Prostate gland (tissue), 2 donors: Measurements from ENCODE around the gene TEF. TPM values are rescaled to one million over a fixed set of nuclear protein-coding genes. Genes with fewer than 3 reads are reported as not detected.

Source experiments
- DNase-seq: peaks from one replicate; pipeline ENCODE4 v3.0.0-alpha.2; 2019; ENCODE audit warnings: low spot score
- H3K27ac ChIP-seq, 2 donors: fragments of 200-600 bp; sonication (generic); 2 replicates each; pipeline ENCODE4 v1.5.1; 2017 to 2019
- H3K27me3 ChIP-seq: fragments of 200-600 bp; sonication (generic); replicated peaks from 2 replicates; pipeline ENCODE4 v1.5.1; 2019; ENCODE audit not compliant: insufficient read depth
- H3K36me3 ChIP-seq, 2 donors: fragments of 200-600 bp; sonication (generic); 1 replicate in 1 of 2; 2 replicates in 1 of 2; pipeline versions ENCODE4 v1.5.1 to v1.8.1; 2017 to 2019
- H3K4me1 ChIP-seq: fragments of 200-600 bp; sonication (generic); replicated peaks from 2 replicates; pipeline ENCODE4 v1.5.1; 2019
- H3K4me3 ChIP-seq, 2 donors: fragments of 200-600 bp; sonication (generic); 2 replicates each; pipeline ENCODE4 v1.5.1; 2017 to 2019
- H3K9me3 ChIP-seq: fragments of 200-600 bp; sonication (generic); 2 replicates; pipeline ENCODE4 v1.5.1; 2017
- CTCF ChIP-seq, 4 experiments: fragments of 200-600 bp in 2 of 4; fragments of 450-650 bp in 2 of 4; sonication (generic) in 2 of 4; IDR thresholded peaks; 1 replicate in 3 of 4; 2 replicates in 1 of 4; pipeline ENCODE4 v1.5.1; 2016 to 2019; ENCODE audit warnings: antibody characterized with exemption in 4 of 4, mild to moderate bottlenecking in 2 of 4, moderate library complexity in 2 of 4
- POLR2A ChIP-seq: fragments of 450-650 bp; IDR thresholded peaks from one replicate; pipeline ENCODE4 v1.6.1; 2016; ENCODE audit warnings: antibody characterized with exemption, mild to moderate bottlenecking
- POLR2AphosphoS5 ChIP-seq: sonication (generic); formaldehyde crosslinking; IDR thresholded peaks from one replicate; pipeline ENCODE4 v1.6.1; 2017; ENCODE audit warnings: antibody characterized with exemption
- WGBS: methylation state at CpG from one replicate; pipeline ENCODE4 v1.1.5; 2018; 5-methylcytosine and 5-hydroxymethylcytosine counted together
- intact Hi-C: fragments of 100-400 bp; cut with DNase I; formaldehyde crosslinking; loops from one replicate; pipeline ENCODE4 v1.14.2; 2022
- total RNA-seq, 2 donors: library from RNA; depleted of rRNA; stranded (reverse); fragments of >200 nt; gene quantifications; one replicate each; pipeline ENCODE4 v1.1.0, GENCODE V29; 2016

The TEF gene
- total RNA-seq, 2 donors from 2014 or later, result 26.2 to 51.7 TPM

GRCh38 chr22:41367039-41367679 lies 14.6 kb upstream of the TEF start:
- no peaks in the 10 kb centered on the region for H3K36me3 ChIP-seq
- H3K27ac ChIP-seq, result peak overlapping the region; percentile 67 to 69
- intact Hi-C loops, result loop anchor here (5.0 kb wide), 1 partner anchor 65 kb away; the partner anchor contains the start of gene ZC3H7B
- H3K27me3 ChIP-seq, result no peaks in the 10 kb centered on the region
- DNase-seq, result peak; percentile 94
- peak overlapping the region; percentile 26 to 30 for H3K4me3 ChIP-seq
- peaks cover 11% of the 10 kb centered on the region for H3K4me1 ChIP-seq
- WGBS, result 2% methylated on average over 16 of the region's 21 CpGs
- TF ChIP-seq POLR2AphosphoS5 (peak; percentile 98), POLR2A (peak; percentile 44), CTCF (IDR thresholded peaks at IDR 0.05) (peak in 1 of 4 experiments; percentile 39)
- H3K9me3 ChIP-seq, result no peaks in the 10 kb centered on the region

- H3K27ac ChIP-seq, result peak overlapping the region; percentile 67 to 69
- no peaks in the 10 kb centered on the region for H3K27me3 ChIP-seq
- peaks cover 11% of the 10 kb centered on the region for H3K4me1 ChIP-seq
- 25% methylated on average over 18 of the region's 18 CpGs for WGBS
- DNase-seq, result peak; percentile 23
- peak overlapping the region; percentile 26 to 30 for H3K4me3 ChIP-seq
- H3K36me3 ChIP-seq, result no peaks in the 10 kb centered on the region
- intact Hi-C loops, result loop anchor here (5.0 kb wide), 1 partner anchor 66 kb away; the partner anchor contains the start of gene ZC3H7B
- no peaks in the 10 kb centered on the region for H3K9me3 ChIP-seq
- no peak for TF ChIP-seq POLR2A
- peak; percentile 12 for TF ChIP-seq POLR2AphosphoS5
- no peak for TF ChIP-seq CTCF (IDR thresholded peaks at IDR 0.05)
Measured at GRCh38 chr22:41367680-41368542, 13.8 kb upstream of the TEF start.

GRCh38 chr22:41368543-41369423 lies 13.0 kb upstream of the TEF start:
- Histone ChIP-seq H3K36me3 (no peaks in the 10 kb centered on the region), H3K4me3 (peak overlapping the region; percentile 26 to 30), H3K27me3 (no peaks in the 10 kb centered on the region), H3K9me3 (no peaks in the 10 kb centered on the region), H3K27ac (peak overlapping the region; percentile 67 to 69), H3K4me1 (peaks cover 11% of the 10 kb centered on the region)
- 67% methylated on average over 19 of the region's 19 CpGs for WGBS
- intact Hi-C loops, result loop anchor here (5.0 kb wide), 1 partner anchor 66 kb away; the partner anchor contains the start of gene ZC3H7B
- no peak for TF ChIP-seq POLR2A
- TF ChIP-seq POLR2AphosphoS5, result no peak
- TF ChIP-seq CTCF (IDR thresholded peaks at IDR 0.05), result no peak
- DNase-seq, result no peak

- Histone ChIP-seq H3K4me1 (peaks cover 11% of the 10 kb centered on the region), H3K27ac (peak overlapping the region; percentile 67 to 69), H3K36me3 (no peaks in the 10 kb centered on the region), H3K27me3 (no peaks in the 10 kb centered on the region), H3K4me3 (no peak overlapping the region), H3K9me3 (no peaks in the 10 kb centered on the region)
- intact Hi-C loops, result loop anchor here (5.0 kb wide), 1 partner anchor 67 kb away; the partner anchor contains the start of gene ZC3H7B
- DNase-seq, result no peak
- no peak for TF ChIP-seq CTCF (IDR thresholded peaks at IDR 0.05)
- TF ChIP-seq POLR2AphosphoS5, result no peak
- no peak for TF ChIP-seq POLR2A
- WGBS, result 59% methylated on average over 3 of the region's 3 CpGs
Measured at GRCh38 chr22:41369424-41369745, 12.4 kb upstream of the TEF start.
